Measurements from ENCODE around the gene ARL15.

The ARL15 gene

DNA sequence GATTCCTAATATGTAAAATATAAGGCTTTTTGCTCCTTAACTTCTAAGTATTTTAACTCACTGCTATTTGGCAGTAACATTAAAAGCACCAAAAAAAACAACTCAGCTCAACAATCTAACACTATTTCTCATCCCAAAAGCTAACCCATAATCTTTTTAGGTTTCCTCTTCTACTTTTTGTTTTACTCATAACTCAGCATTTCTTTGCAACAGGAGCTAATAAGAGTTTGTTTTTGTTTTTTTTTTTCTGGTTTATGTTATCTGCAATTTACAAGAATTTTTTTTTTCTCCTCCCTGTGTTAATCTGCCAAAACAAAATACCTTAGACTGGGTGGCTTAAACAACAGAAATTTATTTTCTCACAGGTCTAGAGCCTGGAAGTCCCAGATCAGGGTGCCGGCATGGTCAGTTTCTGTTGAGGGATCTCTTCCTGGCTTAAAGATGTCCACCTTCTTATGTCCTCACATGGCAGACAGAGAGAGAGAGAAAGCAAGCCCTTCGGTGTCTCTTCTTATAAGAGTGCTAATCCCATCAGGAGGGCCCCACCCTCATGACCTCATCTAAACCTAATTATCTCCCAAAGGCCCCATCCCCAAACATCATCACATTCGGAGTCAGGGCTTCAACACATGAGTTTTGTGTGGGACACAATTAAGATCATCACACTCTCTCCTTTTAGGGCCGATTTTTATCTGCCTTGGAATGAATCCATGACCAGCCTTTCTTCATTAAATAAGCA, 31.2 kb downstream of the ARL15 start:
- Mint-ChIP-seq H3K27ac (no peak overlapping the region), H3K36me3 (peaks cover 16% of the 10 kb centered on the region), H3K9me3 (no peaks in the 10 kb centered on the region), H3K4me1 (peaks cover 11% of the 10 kb centered on the region), H3K4me3 (no peak overlapping the region), H3K27me3 (no peaks in the 10 kb centered on the region)

DNA sequence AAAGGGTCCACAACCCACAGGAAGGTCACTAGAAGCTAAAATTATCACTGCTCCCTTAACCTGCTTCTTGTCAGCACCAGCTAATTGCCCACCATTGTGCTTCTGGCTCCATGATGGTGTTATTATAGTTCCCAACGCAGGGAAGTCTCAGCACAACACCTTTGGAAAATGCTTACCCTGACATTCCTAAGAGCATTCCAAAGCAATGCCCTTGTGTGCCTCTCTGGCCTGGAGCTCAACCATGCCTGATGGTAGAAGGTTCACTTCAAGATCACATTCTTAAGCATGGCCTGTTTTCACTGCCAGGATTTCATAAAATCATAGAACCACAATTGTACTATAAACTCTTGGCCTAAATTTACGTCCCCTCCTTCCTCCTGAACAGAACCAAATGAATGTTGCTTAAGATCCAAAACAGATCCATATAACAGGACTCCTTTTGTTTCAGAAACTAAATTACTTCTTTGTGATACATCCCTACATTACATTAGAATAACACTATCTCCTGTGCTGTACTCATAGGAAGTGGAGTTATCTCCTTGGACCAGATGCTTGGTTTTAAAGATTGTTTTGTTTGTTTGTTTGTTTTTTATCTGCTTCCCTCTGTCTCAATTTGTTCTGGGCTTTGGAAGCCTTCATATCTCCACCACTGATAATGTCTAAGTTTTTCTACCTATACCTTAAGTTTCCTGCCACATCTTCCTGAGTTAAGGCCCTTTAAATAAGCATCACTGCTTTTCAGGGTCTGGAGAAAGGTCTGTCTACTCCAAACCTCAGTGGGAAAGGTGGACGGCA, 32.1 kb downstream of the ARL15 start:
- Mint-ChIP-seq H3K4me1 (peaks cover 20% of the 10 kb centered on the region), H3K27ac (no peak overlapping the region), H3K36me3 (peaks cover 16% of the 10 kb centered on the region), H3K27me3 (no peaks in the 10 kb centered on the region), H3K4me3 (no peak overlapping the region), H3K9me3 (no peaks in the 10 kb centered on the region)

DNA sequence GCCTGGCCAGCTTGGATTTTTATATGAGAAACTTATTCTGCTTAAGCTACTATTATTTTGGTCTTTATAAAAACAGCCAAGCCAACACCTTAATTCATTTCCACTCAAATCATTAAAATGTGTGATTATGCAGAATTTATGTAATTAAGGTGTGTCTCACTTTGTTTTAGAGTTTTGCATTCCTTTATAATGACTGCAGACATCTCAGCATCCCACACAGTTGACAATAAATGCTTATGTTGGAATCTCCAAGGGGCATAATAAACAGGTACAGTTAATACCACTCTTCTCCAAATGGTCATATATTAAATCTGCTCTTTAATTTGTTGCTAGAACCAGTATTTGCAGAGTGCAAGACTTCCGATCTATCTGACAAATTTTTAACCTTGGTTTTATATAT, 34.3 kb downstream of the ARL15 start:
- no peaks in the 10 kb centered on the region for H3K27me3 Mint-ChIP-seq
- H3K4me3 Mint-ChIP-seq, result no peak overlapping the region
- no peak overlapping the region for H3K27ac Mint-ChIP-seq
- H3K9me3 Mint-ChIP-seq, result no peaks in the 10 kb centered on the region
- H3K36me3 Mint-ChIP-seq, result peaks cover 15% of the 10 kb centered on the region
- H3K4me1 Mint-ChIP-seq, result peaks cover 26% of the 10 kb centered on the region

DNA sequence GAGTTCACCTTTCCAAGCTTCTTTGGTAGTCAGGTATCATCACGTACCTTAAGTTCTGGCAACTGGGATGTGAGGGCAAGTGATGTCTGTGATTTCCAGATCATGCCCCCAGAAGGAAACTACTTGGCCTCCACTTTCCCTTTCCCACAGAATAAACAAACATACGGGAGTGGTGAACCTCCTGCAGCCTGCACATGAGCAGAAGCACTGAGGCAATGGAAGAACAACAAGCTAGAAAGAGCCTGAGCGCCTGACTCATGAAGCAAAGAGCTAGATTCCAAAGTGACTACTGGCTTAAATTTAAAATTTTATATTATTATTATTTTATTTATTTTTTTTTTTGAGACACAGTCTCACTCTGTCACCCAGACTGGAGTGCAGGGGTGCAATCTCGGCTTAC, 35.0 kb downstream of the ARL15 start:
- Mint-ChIP-seq H3K27ac (no peak overlapping the region), H3K36me3 (peaks cover 11% of the 10 kb centered on the region), H3K9me3 (no peaks in the 10 kb centered on the region), H3K4me1 (peaks cover 26% of the 10 kb centered on the region), H3K27me3 (no peaks in the 10 kb centered on the region), H3K4me3 (no peak overlapping the region)

DNA sequence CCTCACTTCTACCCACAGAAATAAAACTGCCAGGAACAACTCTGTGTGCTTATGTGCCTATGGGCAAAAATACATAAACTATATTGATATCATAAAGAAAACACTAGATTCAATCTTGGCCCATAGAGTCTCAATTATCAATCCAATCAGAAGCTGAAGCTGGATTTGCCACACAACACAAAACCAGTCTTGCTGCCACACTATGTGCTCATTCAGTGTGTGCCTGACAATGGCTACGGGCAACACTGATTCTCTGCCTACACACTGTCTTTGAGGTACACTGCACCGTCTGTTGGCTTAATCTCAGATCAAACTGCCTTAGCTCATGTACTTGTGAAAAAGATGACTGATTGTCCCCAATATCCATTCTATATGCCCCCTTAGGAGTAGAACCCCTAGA, 35.4 kb downstream of the ARL15 start:
- no peaks in the 10 kb centered on the region for H3K27me3 Mint-ChIP-seq
- no peak overlapping the region for H3K27ac Mint-ChIP-seq
- peaks cover 26% of the 10 kb centered on the region for H3K4me1 Mint-ChIP-seq
- no peak overlapping the region for H3K4me3 Mint-ChIP-seq
- no peaks in the 10 kb centered on the region for H3K9me3 Mint-ChIP-seq
- H3K36me3 Mint-ChIP-seq, result peaks cover 8% of the 10 kb centered on the region

DNA sequence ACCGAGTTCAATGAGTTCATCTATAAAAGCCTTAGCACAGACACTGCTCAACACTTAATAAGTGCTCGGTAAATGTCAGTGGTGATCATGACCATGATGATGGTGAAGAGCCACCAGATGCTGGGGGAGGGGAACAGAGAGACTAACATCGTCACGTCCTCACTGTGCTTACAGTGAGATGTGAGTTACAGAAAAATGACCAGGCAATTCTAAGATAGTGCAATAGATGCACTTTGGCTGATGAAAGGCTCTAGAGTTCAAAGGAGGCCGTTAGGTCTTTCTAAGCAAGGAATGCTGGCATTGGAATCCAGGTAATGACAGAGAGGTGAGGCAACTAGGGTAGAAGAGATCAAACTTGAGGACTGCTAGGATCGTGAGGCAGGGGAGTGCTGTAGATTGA, 36.7 kb downstream of the ARL15 start:
- H3K36me3 Mint-ChIP-seq, result peaks cover 8% of the 10 kb centered on the region
- peaks cover 26% of the 10 kb centered on the region for H3K4me1 Mint-ChIP-seq
- H3K27me3 Mint-ChIP-seq, result no peaks in the 10 kb centered on the region
- no peak overlapping the region for H3K4me3 Mint-ChIP-seq
- no peak overlapping the region for H3K27ac Mint-ChIP-seq
- no peaks in the 10 kb centered on the region for H3K9me3 Mint-ChIP-seq

DNA sequence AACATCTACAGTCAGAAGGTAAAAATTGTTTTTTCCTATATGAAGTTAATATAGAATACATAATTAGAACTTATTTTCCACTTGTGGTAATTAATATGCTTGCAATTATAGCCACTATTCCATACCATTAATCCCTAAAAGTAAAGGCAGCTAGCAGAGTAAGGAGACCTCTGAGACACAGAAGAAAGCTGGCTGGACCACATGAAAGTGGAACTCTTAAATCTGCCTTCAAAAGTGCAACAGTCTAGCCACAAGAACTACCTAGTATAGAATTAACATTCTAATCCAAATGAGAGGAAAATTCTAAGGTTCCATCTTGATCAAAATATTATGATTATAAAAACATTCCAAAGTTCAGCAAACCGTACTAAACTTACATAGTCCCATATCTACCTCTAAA, 37.6 kb downstream of the ARL15 start:
- H3K27ac Mint-ChIP-seq, result no peak overlapping the region
- no peaks in the 10 kb centered on the region for H3K9me3 Mint-ChIP-seq
- peaks cover 3% of the 10 kb centered on the region for H3K36me3 Mint-ChIP-seq
- H3K27me3 Mint-ChIP-seq, result no peaks in the 10 kb centered on the region
- peaks cover 20% of the 10 kb centered on the region for H3K4me1 Mint-ChIP-seq
- no peak overlapping the region for H3K4me3 Mint-ChIP-seq

DNA sequence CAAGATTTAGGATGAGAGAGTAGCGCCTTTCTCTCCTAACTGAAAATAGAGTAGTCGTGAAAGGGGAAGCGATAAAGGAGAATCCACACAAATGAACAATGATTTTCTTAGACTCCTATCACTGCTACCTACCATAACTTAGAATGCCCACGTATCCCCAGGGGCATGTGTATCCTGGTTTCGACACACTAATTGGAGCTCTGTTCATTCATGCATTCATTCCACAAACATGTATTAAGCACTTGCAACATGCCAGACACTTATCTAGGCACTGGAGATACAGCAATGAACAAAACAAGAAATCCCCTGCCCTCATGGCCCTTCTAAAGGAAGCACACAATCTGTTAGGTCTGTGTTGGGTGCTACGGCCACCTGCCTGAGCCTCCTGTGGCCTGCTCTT, 40.0 kb downstream of the ARL15 start:
- Mint-ChIP-seq H3K9me3 (no peaks in the 10 kb centered on the region), H3K4me3 (no peak overlapping the region), H3K4me1 (peaks cover 20% of the 10 kb centered on the region), H3K36me3 (peaks cover 1% of the 10 kb centered on the region), H3K27me3 (no peaks in the 10 kb centered on the region), H3K27ac (no peak overlapping the region)

DNA sequence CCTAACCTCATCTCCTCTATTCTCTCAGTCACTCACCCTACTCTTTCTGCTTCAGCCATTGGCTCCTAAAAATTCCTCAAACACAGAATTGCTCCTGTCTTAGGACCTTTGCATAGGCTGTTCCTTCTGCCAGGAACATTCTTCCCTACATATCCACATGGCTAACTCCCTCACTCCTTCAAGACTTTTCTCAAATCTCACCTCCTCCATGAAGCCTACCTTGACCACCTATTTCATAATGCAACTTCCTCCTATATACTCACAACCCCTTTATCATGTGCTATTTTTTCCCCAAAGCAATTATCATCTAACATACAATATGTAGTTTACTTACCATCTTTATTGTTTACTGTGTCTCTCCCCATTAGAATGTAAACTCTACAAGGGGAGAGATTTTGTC, 45.8 kb downstream of the ARL15 start:
- H3K4me3 Mint-ChIP-seq, result no peak overlapping the region
- H3K36me3 Mint-ChIP-seq, result no peaks in the 10 kb centered on the region
- no peaks in the 10 kb centered on the region for H3K27me3 Mint-ChIP-seq

DNA sequence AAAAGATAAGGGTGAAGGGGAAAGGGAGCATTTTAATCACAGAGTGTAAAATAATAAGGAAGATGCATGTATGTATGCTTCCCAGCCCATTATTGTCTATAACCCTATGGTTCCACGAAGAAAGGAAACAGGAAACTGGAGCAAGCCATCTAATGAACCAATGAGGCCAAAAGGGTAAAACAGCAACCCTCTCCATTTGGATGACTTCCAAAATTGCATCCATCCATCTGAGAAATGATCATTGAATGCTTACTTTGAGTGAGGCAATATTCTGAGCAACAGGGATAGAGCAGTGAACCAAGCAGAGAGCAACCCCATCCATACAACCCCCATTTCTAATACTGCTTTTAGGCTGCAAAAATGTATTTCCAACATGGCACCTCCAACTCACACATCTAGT, 46.9 kb downstream of the ARL15 start:
- Mint-ChIP-seq H3K4me1 (peaks cover 24% of the 10 kb centered on the region), H3K4me3 (no peak overlapping the region), H3K9me3 (no peaks in the 10 kb centered on the region), H3K27me3 (no peaks in the 10 kb centered on the region), H3K36me3 (no peaks in the 10 kb centered on the region), H3K27ac (no peak overlapping the region)

More for the DNA sequence above, 45.8 kb downstream of the ARL15 start:
- Mint-ChIP-seq H3K27ac (no peak overlapping the region), H3K9me3 (no peaks in the 10 kb centered on the region), H3K4me1 (peaks cover 14% of the 10 kb centered on the region)

DNA sequence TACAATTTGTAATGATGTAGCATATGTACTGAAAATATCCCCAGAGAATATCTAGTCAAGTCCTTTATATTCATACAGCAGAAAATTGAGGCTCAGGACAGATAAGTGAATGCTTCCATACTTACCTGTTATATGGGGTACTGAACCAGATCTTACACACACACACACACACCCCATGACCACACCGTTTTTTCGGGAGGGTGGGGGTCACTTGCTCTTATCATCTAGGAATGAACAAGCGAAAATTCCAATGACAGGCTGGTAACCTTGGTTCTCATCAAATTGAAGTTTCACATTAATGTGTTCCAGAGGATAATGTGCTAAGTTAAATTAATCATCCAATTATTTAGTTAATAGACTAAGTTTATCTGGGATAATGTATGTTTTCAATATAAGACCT, 48.8 kb downstream of the ARL15 start:
- Mint-ChIP-seq H3K9me3 (no peaks in the 10 kb centered on the region), H3K4me3 (no peak overlapping the region), H3K27ac (no peak overlapping the region), H3K36me3 (peaks cover 5% of the 10 kb centered on the region), H3K27me3 (no peaks in the 10 kb centered on the region), H3K4me1 (peaks cover 40% of the 10 kb centered on the region)

DNA sequence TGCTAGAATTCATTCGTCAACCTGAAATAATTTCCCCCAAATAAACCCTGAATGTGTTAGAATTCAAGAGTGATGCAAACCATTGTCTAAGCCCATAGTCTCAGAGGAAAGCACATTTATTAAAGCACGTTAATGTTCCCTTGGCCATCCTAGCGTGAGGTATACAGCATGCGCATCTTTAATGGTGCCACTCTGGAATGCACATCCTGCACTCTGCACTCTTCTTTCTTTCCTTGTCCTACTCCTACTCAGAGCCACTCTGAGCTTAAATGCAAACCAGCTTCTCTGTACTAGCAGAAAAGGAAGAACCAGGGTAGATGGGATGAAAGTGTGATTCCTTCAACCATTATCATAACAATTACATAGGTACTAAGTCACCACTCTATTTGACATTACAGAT, 50.4 kb downstream of the ARL15 start:
- Mint-ChIP-seq H3K4me1 (peaks cover 50% of the 10 kb centered on the region), H3K4me3 (no peak overlapping the region), H3K9me3 (no peaks in the 10 kb centered on the region), H3K27ac (no peak overlapping the region), H3K36me3 (peaks cover 5% of the 10 kb centered on the region), H3K27me3 (no peaks in the 10 kb centered on the region)

DNA sequence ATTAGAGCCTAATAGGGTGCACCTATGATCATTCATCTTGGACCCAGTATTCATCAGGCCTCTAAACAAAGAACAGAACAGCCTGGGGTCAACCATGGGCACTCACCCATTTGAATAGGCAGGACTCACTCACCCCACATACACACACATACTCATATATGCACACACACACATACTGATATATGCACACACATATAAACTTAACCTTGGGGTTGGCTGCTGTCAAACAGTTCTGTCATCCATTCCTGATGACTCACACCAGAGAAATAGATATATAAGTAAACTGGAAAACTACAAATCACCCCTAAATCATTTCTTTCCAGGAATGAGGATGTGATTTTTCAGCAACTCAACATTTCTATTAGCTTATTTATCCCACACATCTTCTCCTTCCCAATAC, 51.3 kb downstream of the ARL15 start:
- H3K27ac Mint-ChIP-seq, result no peak overlapping the region
- H3K36me3 Mint-ChIP-seq, result peaks cover 5% of the 10 kb centered on the region
- no peaks in the 10 kb centered on the region for H3K9me3 Mint-ChIP-seq
- H3K4me3 Mint-ChIP-seq, result no peak overlapping the region
- peaks cover 44% of the 10 kb centered on the region for H3K4me1 Mint-ChIP-seq
- H3K27me3 Mint-ChIP-seq, result no peaks in the 10 kb centered on the region

DNA sequence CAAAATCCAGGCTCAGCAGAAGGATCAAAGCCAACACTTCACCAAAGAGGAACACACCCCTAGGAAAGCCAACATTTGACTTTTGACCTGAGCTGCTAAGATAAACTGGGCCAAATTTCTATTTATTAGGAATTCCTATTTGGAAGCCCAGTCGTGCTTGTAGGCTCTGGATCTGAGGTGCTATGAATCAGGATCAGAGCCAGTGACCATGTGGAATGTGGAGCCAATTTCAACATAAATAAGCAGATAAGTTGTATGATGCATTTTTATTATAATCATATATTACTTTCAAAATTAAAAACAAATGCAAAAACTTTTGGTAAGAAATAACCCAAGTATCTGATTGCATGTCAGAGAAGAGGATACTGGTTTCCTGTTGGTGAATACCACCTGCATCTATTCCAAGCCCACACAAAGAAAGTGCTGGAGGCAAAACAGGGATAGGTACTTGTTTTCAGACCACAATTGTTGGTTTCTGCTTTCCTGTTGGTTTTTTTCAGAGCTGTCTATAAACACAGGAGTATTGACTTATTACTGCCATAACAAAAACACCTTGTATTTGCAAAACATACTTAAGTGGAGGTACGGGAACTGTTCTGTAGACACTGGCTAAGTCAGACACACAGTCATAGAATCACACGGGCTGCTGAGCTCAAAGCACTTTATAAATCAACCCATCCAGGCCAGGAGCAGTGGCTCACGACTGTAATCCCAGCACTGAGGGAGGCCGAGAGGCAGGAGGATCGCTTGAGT, 52.8 kb downstream of the ARL15 start:
- no peak overlapping the region for H3K27ac Mint-ChIP-seq

DNA sequence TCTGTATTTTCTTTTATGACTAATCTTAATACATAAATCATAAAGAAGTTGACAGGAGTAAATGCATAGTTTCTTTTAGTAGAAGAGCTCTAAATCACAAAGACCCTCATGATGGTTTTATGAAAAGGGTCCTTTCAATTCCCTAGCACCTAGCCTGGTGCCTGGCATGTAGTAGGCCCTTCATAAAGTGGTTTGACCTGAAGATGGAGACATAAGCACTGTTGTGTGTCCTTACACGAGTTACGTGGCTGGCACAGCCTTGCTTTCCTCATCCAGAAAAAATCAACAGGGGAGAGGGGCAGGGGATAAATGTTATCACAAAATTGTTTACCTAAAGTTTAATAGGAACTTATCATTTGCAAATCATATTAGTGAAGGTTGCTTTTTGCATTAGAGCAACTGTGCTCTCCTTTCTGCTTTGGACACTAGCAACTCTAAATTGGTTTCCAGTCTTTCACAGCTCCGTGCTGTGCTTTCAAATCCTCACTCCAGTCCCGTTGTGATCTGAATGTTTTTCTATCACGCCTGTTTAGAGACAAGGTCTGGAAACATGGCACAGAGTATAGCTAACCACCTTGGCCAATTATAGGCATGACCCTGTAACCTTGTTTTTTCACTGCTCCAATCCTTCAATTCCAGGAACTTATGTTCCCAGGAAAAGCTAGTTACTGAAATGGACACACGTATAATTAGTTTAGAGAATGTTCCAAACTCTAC, 55.7 kb downstream of the ARL15 start:
- no peaks in the 10 kb centered on the region for H3K9me3 Mint-ChIP-seq
- no peak overlapping the region for H3K4me3 Mint-ChIP-seq
- H3K36me3 Mint-ChIP-seq, result peaks cover 5% of the 10 kb centered on the region
- H3K4me1 Mint-ChIP-seq, result peaks cover 37% of the 10 kb centered on the region
- H3K27ac Mint-ChIP-seq, result no peak overlapping the region
- H3K27me3 Mint-ChIP-seq, result no peaks in the 10 kb centered on the region

More for the DNA sequence above, 52.8 kb downstream of the ARL15 start:
- Mint-ChIP-seq H3K9me3 (no peaks in the 10 kb centered on the region), H3K36me3 (peaks cover 5% of the 10 kb centered on the region), H3K4me3 (no peak overlapping the region), H3K4me1 (peaks cover 39% of the 10 kb centered on the region), H3K27me3 (no peaks in the 10 kb centered on the region)
